Stimulated activated CD4-positive, alpha-beta T cell treated with anti-CD3 and anti-CD28 coated beads, Interleukin-4, amount 100 ng/mL, for 4 hours (primary cell): ENCODE results near the gene EVI5.

Experiments
- DNase-seq, 2 experiments: peaks; one replicate each; pipeline ENCODE4 v3.0.0-alpha.2; 2020

Gene EVI5

GRCh38 chr1:92784639-92785500 is at the start of gene EVI5:
EVI5 (minus strand) TSS chr1:92785108; CDS start chr1:92736546, 48,562 bp downstream.
- DNase-seq, result peak; percentile 65 to 69

GRCh38 chr1:92834617-92835016 is 49.7 kb upstream of the EVI5 start:
- no peak for DNase-seq

- DNase-seq, result no peak
These were observed 48.9 kb upstream of the EVI5 start for GRCh38 chr1:92833840-92834239.

GRCh38 chr1:92832537-92833114 is 47.7 kb upstream of the EVI5 start:
- DNase-seq, result no peak

- peak; percentile 94 to 96 for DNase-seq
These were observed 47.0 kb upstream of the EVI5 start, which contains the start of gene RPL5 for GRCh38 chr1:92831762-92832536. RPL5 (plus strand) TSS chr1:92832040; CDS start chr1:92832115, 75 bp downstream.

GRCh38 chr1:92831368-92831761 is 46.5 kb upstream of the EVI5 start:
- DNase-seq, result no peak

GRCh38 chr1:92826792-92827191 is 41.9 kb upstream of the EVI5 start:
- no peak for DNase-seq

GRCh38 chr1:92822879-92823278 is 38.0 kb upstream of the EVI5 start:
- no peak for DNase-seq

GRCh38 chr1:92820551-92820950 is 35.6 kb upstream of the EVI5 start:
- DNase-seq, result no peak

GRCh38 chr1:92820024-92820423 is 35.1 kb upstream of the EVI5 start:
- no peak for DNase-seq

- no peak for DNase-seq
These were observed 33.3 kb upstream of the EVI5 start for GRCh38 chr1:92817986-92818764.

GRCh38 chr1:92817137-92817697 is 32.3 kb upstream of the EVI5 start:
- no peak for DNase-seq

GRCh38 chr1:92816732-92817131 is 31.8 kb upstream of the EVI5 start:
- DNase-seq, result no peak

- no peak for DNase-seq
These were observed 23.5 kb upstream of the EVI5 start for GRCh38 chr1:92808381-92808780.

GRCh38 chr1:92805216-92805615 is 20.3 kb upstream of the EVI5 start:
- DNase-seq, result no peak

GRCh38 chr1:92804721-92805201 is 19.9 kb upstream of the EVI5 start:
- DNase-seq, result no peak

GRCh38 chr1:92803140-92803887 is 18.4 kb upstream of the EVI5 start:
- no peak for DNase-seq

- DNase-seq, result no peak
These were observed 13.1 kb upstream of the EVI5 start for GRCh38 chr1:92797961-92798360.

- no peak for DNase-seq
These were observed 12.4 kb upstream of the EVI5 start for GRCh38 chr1:92797297-92797696.

GRCh38 chr1:92795166-92795565 is 10.3 kb upstream of the EVI5 start:
- no peak for DNase-seq

GRCh38 chr1:92792340-92792782 is 7.5 kb upstream of the EVI5 start:
- no peak for DNase-seq
